Gastroesophageal sphincter (tissue), 4 donors: Measurements from ENCODE around the gene MC2R. TPM values are rescaled to one million over a fixed set of nuclear protein-coding genes. Genes with fewer than 3 reads are reported as not detected.
"Not testable (repeated sequence)": the region's sequence is repeated elsewhere in the genome, so short reads cannot be mapped to it uniquely, and the experiment has no call there.

Experiments
- ATAC-seq: fragments of 150-250 bp; one replicate; pipeline ENCODE4 v1.9.1; 2016; ENCODE audit warnings: mild to moderate bottlenecking, moderate library complexity
- H3K27ac ChIP-seq, 4 donors: fragments of 200-600 bp; sonication (generic) in 3 of 4; 1 replicate in 3 of 4; 2 replicates in 1 of 4; pipeline ENCODE4 v1.5.1; 2016 to 2019
- H3K27me3 ChIP-seq: fragments of 200-600 bp; sonication (generic); one replicate; pipeline ENCODE4 v1.5.1; 2019
- H3K36me3 ChIP-seq, 2 donors: fragments of 200-600 bp; sonication (generic); one replicate each; pipeline ENCODE4 v1.5.1; 2019; ENCODE audit warnings: control low read depth in 1 of 2
- H3K4me1 ChIP-seq, 3 donors: fragments of 200-600 bp; sonication (generic); 1 replicate in 2 of 3; 2 replicates in 1 of 3; pipeline ENCODE4 v1.5.1; 2016 to 2019; ENCODE audit warnings: control low read depth in 2 of 3
- H3K4me3 ChIP-seq, 2 donors: fragments of 200-600 bp; sonication (generic); one replicate each; pipeline ENCODE4 v1.5.1; 2019; ENCODE audit warnings: mild to moderate bottlenecking in 1 of 2, moderate library complexity in 1 of 2
- H3K9me3 ChIP-seq, 3 donors: fragments of 200-600 bp; sonication (generic); one replicate each; pipeline ENCODE4 v1.5.1; 2017 to 2019; ENCODE audit warnings: control low read depth in 2 of 3
- CTCF ChIP-seq, 4 experiments: fragments of 200-600 bp in 2 of 4; fragments of 450-650 bp in 2 of 4; sonication (generic) in 1 of 4; IDR thresholded peaks; one replicate each; pipeline ENCODE4 v1.5.1; 2017 to 2019; ENCODE audit warnings: antibody characterized with exemption in 4 of 4, mild to moderate bottlenecking in 2 of 4, moderate library complexity in 2 of 4
- EP300 ChIP-seq: sonication (generic); formaldehyde crosslinking; IDR thresholded peaks from one replicate; pipeline ENCODE4 v1.6.1; 2017; ENCODE audit warnings: antibody characterized with exemption, mild to moderate bottlenecking
- POLR2A ChIP-seq, 2 donors: fragments of 450-650 bp; IDR thresholded peaks; one replicate each; pipeline ENCODE4 v1.6.1; 2017; ENCODE audit warnings: antibody characterized with exemption in 2 of 2, mild to moderate bottlenecking in 2 of 2, moderate library complexity in 1 of 2
- POLR2AphosphoS5 ChIP-seq: sonication (generic); formaldehyde crosslinking; IDR thresholded peaks from one replicate; pipeline ENCODE4 v1.6.1; 2017; ENCODE audit warnings: antibody characterized with exemption
- WGBS, 2 donors: methylation state at CpG; one replicate each; pipeline ENCODE4 v1.1.5; 2018; ENCODE audit warnings: low coverage in 1 of 2; 5-methylcytosine and 5-hydroxymethylcytosine counted together
- total RNA-seq, 4 donors: library from RNA; depleted of rRNA; stranded (reverse); fragments of >200 nt; gene quantifications; one replicate each; pipeline ENCODE4 v1.1.0, GENCODE V29; 2016

MC2R gene
- total RNA-seq, 4 donors from 2014 or later: not detected

DNA sequence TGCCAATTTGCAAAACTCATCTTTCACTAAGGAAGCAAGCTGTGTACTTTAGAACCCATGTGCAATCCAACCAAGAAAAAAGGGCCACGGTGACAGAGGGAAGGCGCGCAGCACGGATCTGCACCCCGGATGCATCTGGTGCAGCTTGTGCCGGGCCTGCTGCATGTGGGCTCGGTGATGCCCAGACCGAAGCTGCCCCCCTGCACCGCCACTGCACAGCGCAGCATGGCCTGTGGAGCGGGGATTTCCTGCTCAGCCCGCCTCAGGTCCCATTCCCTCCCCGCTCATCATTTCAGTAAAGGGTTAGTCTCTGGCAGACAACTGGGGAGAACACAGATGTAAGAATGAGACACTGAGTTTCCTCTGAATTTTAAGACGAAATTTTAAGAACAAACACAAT lies 43.0 kb downstream of the MC2R start:
- no peak for TF ChIP-seq POLR2AphosphoS5
- no peak for TF ChIP-seq EP300
- TF ChIP-seq POLR2A (IDR thresholded peaks at IDR 0.05): no peak
- TF ChIP-seq CTCF (IDR thresholded peaks at IDR 0.05): no peak
- Histone ChIP-seq H3K4me1 (peaks cover 0 to 6% (median 0%) of the 10 kb centered on the region in 3 donors), H3K27ac (no peak overlapping the region), H3K9me3 (no peaks in the 10 kb centered on the region), H3K36me3 (no peaks in the 10 kb centered on the region), H3K27me3 (peaks cover 50% of the 10 kb centered on the region), H3K4me3 (no peak overlapping the region)
- no peak for ATAC-seq
- WGBS, 2 donors: 70 to 79% methylated on average over 4 of the region's 14 CpGs

GRCh38 chr18:13871701-13872100 lies 43.6 kb downstream of the MC2R start:
- Histone ChIP-seq H3K4me1 (peaks cover 0 to 6% (median 0%) of the 10 kb centered on the region in 3 donors), H3K27ac (no peak overlapping the region), H3K27me3 (peaks cover 56% of the 10 kb centered on the region), H3K36me3 (no peaks in the 10 kb centered on the region), H3K9me3 (no peaks in the 10 kb centered on the region), H3K4me3 (no peak overlapping the region)
- WGBS, 2 donors: 30% methylated on average over 3 of the region's 13 CpGs; no CpG with 5 or more reads in 1 of the 2 donors
- TF ChIP-seq POLR2AphosphoS5 (no peak), CTCF (IDR thresholded peaks at IDR 0.05) (no peak), POLR2A (IDR thresholded peaks at IDR 0.05) (no peak)
- ATAC-seq: no peak

- Histone ChIP-seq H3K9me3 (no peaks in the 10 kb centered on the region), H3K27me3 (peaks cover 72% of the 10 kb centered on the region), H3K36me3 (no peaks in the 10 kb centered on the region), H3K4me3 (no peak overlapping the region), H3K4me1 (peaks cover 0 to 6% (median 0%) of the 10 kb centered on the region in 3 donors), H3K27ac (no peak overlapping the region)
- TF ChIP-seq EP300 (no peak), CTCF (IDR thresholded peaks at IDR 0.05) (no peak), POLR2A (IDR thresholded peaks at IDR 0.05) (no peak), POLR2AphosphoS5 (no peak)
- no peak for ATAC-seq
- WGBS, 2 donors: 2 to 11% methylated on average over 7 to 15 of the region's 51 CpGs
These were observed 46.6 kb downstream of the MC2R start for GRCh38 chr18:13868501-13869271.

GRCh38 chr18:13862898-13863297 lies 52.4 kb downstream of the MC2R start:
- H3K36me3 ChIP-seq, ATAC-seq, H3K27ac ChIP-seq, H3K9me3 ChIP-seq, H3K4me3 ChIP-seq, H3K4me1 ChIP-seq: not testable (repeated sequence)
- WGBS, 2 donors: 10% methylated on average over 2 of the region's 7 CpGs; no CpG with 5 or more reads in 1 of the 2 donors
- peaks cover 28% of the 10 kb centered on the region for H3K27me3 ChIP-seq

- WGBS, 2 donors: 96 to 100% methylated on average over 2 to 3 of the region's 4 CpGs
- no peak for ATAC-seq
- TF ChIP-seq EP300 (no peak), POLR2AphosphoS5 (no peak), CTCF (IDR thresholded peaks at IDR 0.05) (no peak), POLR2A (IDR thresholded peaks at IDR 0.05) (no peak)
- Histone ChIP-seq H3K4me3 (no peak overlapping the region), H3K4me1 (no peaks in the 10 kb centered on the region), H3K9me3 (peaks cover 0 to 30% (median 0%) of the 10 kb centered on the region in 3 donors), H3K27me3 (no peaks in the 10 kb centered on the region), H3K27ac (no peak overlapping the region), H3K36me3 (no peaks in the 10 kb centered on the region)
These were observed 65.5 kb downstream of the MC2R start for GRCh38 chr18:13849791-13850190.
